Measurements from ENCODE around the gene SCFD2.

GRCh38 chr4:53122280-53123116, 243.4 kb downstream of the SCFD2 start:
- TF ChIP-seq CTCF (IDR thresholded peaks at IDR 0.05) (no peak), POLR2AphosphoS5 (IDR thresholded peaks at IDR 0.05) (no peak)

All from sigmoid colon (tissue), 4 donors.